Measurements from ENCODE around the gene CSE1L. TPM values are rescaled to one million over a fixed set of nuclear protein-coding genes. Genes with fewer than 3 reads are reported as not detected.

CSE1L gene
- total RNA-seq, 4 donors from 2014 or later, result 35.8 to 40.8 (median 39.5) TPM

DNA sequence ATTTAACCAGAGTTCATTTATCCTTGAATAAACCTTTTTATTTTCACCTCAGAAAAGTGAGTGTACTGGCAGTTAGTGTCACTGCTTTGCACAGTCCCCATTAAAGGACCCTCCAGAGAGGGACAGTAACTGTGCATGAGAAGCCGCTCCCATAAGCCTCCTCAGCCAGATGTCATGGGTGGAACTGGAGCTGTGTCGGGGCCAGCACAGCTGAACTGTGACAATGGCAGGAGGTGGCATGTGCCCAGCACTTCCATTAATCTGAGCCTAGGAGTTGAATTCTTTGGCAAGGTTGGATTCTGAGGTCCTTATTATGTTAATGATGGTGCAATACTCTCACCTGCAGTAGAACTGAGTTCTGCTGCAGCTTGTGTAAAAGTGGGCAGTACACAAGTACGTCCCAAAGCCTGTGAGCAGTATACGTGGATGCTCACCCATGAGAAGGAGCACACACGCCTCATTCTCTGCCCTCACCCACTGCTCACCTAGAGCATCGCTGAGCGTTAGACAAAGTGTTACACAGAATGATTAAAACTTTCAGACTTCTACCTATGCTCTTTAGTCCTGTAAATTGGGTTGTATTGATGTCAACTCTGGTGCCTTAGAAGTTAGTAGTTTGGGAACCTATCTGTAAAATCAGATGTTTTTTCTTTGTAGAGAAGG, 11.9 kb upstream of the CSE1L start:
- intact Hi-C loops (cut with DNase I; ENCODE audit: low total_unique reads), result no loop called here
- DNase-seq (ENCODE audit: low spot score in 2 of 2), result no peak
- 87 to 94% methylated on average over 7 of the region's 7 CpGs for WGBS, 2 donors
- TF ChIP-seq, protein P1, sequence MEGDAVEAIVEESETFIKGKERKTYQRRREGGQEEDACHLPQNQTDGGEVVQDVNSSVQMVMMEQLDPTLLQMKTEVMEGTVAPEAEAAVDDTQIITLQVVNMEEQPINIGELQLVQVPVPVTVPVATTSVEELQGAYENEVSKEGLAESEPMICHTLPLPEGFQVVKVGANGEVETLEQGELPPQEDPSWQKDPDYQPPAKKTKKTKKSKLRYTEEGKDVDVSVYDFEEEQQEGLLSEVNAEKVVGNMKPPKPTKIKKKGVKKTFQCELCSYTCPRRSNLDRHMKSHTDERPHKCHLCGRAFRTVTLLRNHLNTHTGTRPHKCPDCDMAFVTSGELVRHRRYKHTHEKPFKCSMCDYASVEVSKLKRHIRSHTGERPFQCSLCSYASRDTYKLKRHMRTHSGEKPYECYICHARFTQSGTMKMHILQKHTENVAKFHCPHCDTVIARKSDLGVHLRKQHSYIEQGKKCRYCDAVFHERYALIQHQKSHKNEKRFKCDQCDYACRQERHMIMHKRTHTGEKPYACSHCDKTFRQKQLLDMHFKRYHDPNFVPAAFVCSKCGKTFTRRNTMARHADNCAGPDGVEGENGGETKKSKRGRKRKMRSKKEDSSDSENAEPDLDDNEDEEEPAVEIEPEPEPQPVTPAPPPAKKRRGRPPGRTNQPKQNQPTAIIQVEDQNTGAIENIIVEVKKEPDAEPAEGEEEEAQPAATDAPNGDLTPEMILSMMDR (IDR thresholded peaks at IDR 0.05), result no peak
- TF ChIP-seq POLR2A (IDR thresholded peaks at IDR 0.05), result no peak
- no peak overlapping the region for H3K4me3 ChIP-seq (ENCODE audit: low read depth, poor library complexity, severe bottlenecking)

DNA sequence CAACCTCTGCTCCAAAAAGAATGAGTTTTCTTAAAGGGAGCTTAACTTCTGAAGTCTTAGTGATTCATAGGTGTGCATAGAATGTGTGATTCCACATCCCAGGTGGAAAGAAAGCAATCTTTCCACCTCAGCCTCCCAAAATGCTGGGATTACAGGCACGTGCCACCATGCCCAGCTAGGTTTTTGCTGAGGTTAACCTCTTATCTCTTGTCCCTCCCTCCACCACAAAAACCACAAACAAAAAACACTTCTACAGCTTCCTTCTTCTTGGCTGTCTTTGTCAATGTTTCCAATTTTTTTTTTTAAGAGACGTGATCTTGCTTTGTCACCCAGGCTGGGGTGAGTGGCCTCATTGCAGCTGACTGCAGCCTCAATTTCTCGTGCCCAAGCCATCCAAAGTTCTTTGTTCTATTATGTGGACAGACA, 8.1 kb upstream of the CSE1L start:
- intact Hi-C loops (cut with DNase I; ENCODE audit: low total_unique reads), result no loop called here
- TF ChIP-seq POLR2A (IDR thresholded peaks at IDR 0.05), result no peak
- TF ChIP-seq, protein P1 (IDR thresholded peaks at IDR 0.05), result no peak
- WGBS, 2 donors, result 69 to 71% methylated on average over 3 of the region's 3 CpGs
- no peak for DNase-seq (ENCODE audit: low spot score in 2 of 2)
- no peak overlapping the region for H3K4me3 ChIP-seq (ENCODE audit: low read depth, poor library complexity, severe bottlenecking)

DNA sequence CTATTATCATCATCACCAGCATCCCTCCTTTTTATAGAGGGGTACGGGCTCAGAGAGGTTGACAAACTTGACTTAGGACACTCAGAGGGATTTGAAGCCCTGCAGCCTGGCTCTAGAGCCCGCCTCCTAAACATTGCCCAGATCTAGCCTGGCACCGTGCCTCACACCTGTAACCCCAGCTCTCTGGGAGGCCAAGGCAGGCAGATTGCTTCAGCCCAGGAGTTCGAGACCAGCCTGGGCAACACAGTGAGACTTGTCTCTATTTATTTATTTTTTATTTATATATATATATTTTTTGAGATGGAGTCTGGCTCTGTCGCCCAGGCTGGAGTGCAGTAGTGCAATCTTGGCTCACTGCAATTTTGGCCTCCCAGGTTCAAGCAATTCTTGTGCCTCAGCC, 6.3 kb upstream of the CSE1L start:
- intact Hi-C loops (cut with DNase I; ENCODE audit: low total_unique reads), result no loop called here
- 87 to 97% methylated on average over 5 of the region's 5 CpGs for WGBS, 2 donors
- DNase-seq (ENCODE audit: low spot score in 2 of 2), result no peak
- TF ChIP-seq, protein P1 (IDR thresholded peaks at IDR 0.05), result no peak
- TF ChIP-seq POLR2A (IDR thresholded peaks at IDR 0.05), result no peak
- no peak overlapping the region for H3K4me3 ChIP-seq (ENCODE audit: low read depth, poor library complexity, severe bottlenecking)

DNA sequence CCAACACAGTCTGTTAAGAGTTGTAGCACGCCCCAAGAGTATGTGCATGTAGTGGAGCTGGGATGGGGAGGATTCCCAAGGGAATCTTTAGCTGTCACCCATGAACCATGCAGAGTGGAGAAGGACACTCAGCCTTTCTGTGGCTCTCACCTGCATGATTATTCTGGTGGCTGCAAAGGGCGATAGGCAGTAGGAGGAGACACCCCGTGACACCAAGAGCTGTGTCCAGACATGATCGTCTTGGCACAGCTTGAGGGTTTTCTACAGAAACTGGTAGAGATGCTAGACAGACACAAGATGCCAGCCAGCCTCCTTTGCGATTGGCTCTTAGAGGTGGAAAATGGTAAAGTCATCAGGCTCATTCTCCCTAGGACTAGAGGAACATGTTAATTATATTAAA, 3.1 kb upstream of the CSE1L start:
- intact Hi-C loops (cut with DNase I; ENCODE audit: low total_unique reads), result no loop called here
- DNase-seq (ENCODE audit: low spot score in 2 of 2), result no peak
- no peak overlapping the region for H3K4me3 ChIP-seq (ENCODE audit: low read depth, poor library complexity, severe bottlenecking)
- 60 to 64% methylated on average over 5 of the region's 5 CpGs for WGBS, 2 donors
- no peak for TF ChIP-seq POLR2A (IDR thresholded peaks at IDR 0.05)
- TF ChIP-seq, protein P1 (IDR thresholded peaks at IDR 0.05), result no peak

DNA sequence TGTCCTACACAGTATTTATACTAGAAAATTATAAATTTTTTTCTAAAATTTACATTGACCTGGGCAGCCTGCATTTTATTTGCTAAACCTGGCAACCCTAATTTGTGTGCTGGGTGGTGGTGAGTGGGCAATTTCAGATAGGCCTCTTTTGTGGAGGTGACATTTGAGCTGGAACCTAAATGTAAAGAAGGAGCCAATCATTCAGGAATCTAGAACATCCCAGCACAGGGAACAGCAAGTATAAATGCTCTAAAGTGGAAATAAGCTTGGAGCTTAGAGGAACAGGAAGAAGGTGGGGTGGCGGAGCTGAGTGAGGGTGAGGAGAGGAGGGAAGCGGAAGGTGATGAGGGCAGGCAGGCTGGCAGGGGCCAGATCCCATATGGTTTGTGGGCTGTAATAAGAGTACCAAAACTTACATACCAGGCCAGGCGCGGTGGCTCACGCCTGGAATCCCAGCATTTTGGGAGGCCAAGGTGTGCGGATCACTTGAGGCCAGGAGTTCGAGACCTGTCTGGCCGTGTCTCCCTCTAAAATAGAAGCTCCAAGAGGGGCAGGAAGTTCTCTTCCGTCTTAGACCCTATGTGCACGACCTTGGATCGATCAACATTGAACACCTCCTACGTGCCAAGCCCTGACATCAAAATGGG, 549 bp upstream of the CSE1L start:
- whole genome bisulfite sequencing, 2 donors, result 6 to 11% methylated on average over 10 to 12 of the region's 12 CpGs
- no peak for TF ChIP-seq POLR2A (IDR thresholded peaks at IDR 0.05)
- TF ChIP-seq, protein P1 (IDR thresholded peaks at IDR 0.05), result no peak
- DNase-seq (ENCODE audit: low spot score in 2 of 2), result peak; percentile 37 to 89
- intact Hi-C loops (cut with DNase I; ENCODE audit: low total_unique reads), result no loop called here
- H3K4me3 ChIP-seq (ENCODE audit: low read depth, poor library complexity, severe bottlenecking), result no peak overlapping the region
